ENCODE results near the gene CTNND2.

The CTNND2 gene

GRCh38 chr5:11385901-11386293 lies 518.3 kb downstream of the CTNND2 start:
- no peak for DNase-seq (ENCODE audit: low spot score)

- no peak for DNase-seq (ENCODE audit: low spot score)
Measured at GRCh38 chr5:11385251-11385900, 518.9 kb downstream of the CTNND2 start.

GRCh38 chr5:11384441-11385250 lies 519.6 kb downstream of the CTNND2 start:
- no peak for DNase-seq (ENCODE audit: low spot score)

GRCh38 chr5:11383506-11384095 lies 520.6 kb downstream of the CTNND2 start:
- no peak for DNase-seq (ENCODE audit: low spot score)

- DNase-seq (ENCODE audit: low spot score), result peak; percentile 26
Measured at GRCh38 chr5:11378461-11378860, 525.8 kb downstream of the CTNND2 start.

- DNase-seq (ENCODE audit: low spot score), result peak; percentile 17
Measured at GRCh38 chr5:11377896-11378295, 526.4 kb downstream of the CTNND2 start.

DNA sequence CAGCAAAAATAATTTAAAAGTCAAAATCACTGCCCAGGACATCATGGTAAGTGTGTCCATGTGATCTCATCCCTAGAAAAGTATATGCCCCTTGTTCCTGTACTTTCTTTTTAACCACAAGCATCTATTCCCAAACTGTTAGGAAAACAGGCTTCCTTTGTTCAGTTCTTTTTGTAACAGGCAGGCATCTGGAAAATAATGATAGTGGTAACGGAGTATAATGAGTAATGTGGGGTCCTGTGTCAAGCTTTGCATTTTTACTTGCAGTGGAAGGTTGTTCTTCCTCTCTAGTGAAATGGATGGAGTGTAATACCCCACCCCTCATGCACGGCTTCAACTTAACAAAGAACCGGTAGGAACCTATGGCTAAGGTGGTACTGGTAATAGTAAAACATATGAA lies 532.1 kb downstream of the CTNND2 start:
- DNase-seq (ENCODE audit: low spot score), result no peak

DNA sequence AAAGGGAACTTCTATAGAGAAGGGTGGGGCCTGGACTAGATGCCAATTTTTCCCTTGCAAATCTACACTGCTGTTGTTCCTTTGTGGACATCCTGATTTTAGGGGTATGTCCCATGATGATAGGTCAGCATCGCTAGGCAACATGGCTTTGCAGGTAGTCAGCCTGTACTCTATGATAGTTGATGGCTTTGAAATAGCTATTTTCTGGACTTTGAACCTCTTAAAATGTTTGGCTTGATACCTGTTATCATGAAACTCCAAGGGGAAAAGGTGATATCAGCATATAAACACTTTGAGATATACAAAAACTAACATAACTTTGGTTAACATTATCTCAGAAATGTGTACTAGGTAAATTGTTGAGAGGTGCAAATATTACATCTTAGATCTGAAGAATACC lies 533.2 kb downstream of the CTNND2 start:
- peak; percentile 33 for DNase-seq (ENCODE audit: low spot score)

GRCh38 chr5:11364531-11364930 lies 539.7 kb downstream of the CTNND2 start:
- no peak for DNase-seq (ENCODE audit: low spot score)

DNA sequence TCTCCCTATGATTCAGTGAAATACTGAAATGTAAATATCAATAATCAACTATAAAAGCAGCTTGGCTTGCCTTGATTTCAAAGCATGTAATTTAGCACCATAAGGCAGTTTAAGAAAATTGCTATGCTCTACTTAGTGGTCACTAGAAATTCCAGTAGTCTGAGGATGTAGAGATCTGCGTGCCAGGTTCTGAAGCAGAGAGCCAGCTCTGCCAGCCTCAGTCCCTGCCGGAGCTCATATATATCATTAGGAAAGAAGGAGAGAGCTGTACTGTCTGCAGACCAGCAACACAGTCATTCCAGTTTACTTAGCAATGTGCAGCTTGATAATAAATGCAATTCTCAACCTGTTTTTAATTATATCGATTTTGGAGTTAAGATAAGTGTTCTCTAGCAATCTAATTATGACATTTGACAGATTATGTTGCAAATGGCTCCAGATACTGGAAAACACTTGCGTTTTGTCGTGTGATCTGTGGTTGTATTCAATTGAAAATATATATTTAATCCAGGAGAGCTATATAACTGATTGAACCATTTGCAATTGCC lies 540.5 kb downstream of the CTNND2 start:
- DNase-seq (ENCODE audit: low spot score), result no peak

DNA sequence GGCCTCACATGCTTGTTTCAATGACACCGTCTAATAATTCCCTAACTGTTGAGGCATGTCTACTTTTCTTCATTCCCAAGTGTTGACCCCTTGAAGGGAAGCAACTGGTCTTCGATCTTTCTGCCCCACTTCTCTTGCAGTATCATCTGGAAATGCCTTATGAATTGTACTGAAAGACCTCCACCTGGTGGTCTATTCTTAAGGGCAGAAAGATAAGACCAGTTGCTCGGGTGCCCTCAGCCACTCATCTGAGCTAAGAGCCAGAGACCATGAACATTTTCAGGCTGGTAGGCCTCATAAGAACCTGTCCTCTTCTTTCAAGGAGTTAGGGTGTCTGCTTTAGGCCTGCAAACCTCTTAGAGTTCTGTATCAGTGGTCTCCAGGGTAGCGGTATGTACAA lies 542.5 kb downstream of the CTNND2 start:
- no peak for DNase-seq (ENCODE audit: low spot score)

- no peak for DNase-seq (ENCODE audit: low spot score)
Measured at GRCh38 chr5:11357928-11358327, 546.3 kb downstream of the CTNND2 start.

- DNase-seq (ENCODE audit: low spot score), result no peak
Measured at GRCh38 chr5:11355491-11355890, 548.8 kb downstream of the CTNND2 start.

DNA sequence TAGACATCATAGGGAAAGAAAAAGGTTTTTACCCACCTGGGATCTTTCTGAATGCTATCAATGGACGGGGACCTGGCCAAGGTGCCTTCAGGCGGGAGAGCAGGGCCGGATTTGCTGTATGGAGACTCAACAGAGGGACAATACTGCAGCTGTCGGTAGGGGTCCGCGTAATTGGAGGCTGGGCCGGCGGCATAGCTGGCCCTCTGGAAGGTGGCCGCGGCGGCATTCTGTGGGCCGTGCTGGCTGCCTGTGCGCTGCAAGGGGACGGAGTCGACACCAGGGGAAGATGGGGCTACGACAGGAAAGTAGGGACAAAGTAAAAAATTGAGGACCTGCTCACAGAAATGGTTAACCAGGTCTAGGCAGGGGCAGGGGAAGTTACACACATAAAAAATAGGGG lies 557.9 kb downstream of the CTNND2 start:
- no peak for DNase-seq (ENCODE audit: low spot score)

GRCh38 chr5:11335881-11336760 lies 568.1 kb downstream of the CTNND2 start:
- no peak for DNase-seq (ENCODE audit: low spot score)

DNA sequence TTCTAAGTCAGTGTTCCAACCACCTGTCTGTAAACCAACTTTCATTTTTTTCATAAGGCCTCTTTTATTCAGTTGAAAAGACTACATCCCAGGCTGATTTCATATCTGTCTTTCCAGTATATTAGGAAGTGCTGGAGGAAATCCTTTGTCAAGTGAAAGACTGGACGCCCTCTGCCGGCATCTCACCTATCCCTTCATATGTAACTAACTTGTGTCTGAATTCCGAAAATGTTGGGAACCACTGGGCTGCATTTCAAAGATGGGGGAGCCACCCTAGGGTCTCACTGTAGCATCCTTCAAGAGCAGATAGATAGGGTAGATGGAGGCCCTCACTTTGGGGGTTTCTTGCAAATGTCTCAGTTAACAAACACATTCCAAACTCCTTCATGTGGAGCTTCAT lies 569.8 kb downstream of the CTNND2 start:
- no peak for DNase-seq (ENCODE audit: low spot score)

GRCh38 chr5:11329679-11330078 lies 574.6 kb downstream of the CTNND2 start:
- no peak for DNase-seq (ENCODE audit: low spot score)

DNA sequence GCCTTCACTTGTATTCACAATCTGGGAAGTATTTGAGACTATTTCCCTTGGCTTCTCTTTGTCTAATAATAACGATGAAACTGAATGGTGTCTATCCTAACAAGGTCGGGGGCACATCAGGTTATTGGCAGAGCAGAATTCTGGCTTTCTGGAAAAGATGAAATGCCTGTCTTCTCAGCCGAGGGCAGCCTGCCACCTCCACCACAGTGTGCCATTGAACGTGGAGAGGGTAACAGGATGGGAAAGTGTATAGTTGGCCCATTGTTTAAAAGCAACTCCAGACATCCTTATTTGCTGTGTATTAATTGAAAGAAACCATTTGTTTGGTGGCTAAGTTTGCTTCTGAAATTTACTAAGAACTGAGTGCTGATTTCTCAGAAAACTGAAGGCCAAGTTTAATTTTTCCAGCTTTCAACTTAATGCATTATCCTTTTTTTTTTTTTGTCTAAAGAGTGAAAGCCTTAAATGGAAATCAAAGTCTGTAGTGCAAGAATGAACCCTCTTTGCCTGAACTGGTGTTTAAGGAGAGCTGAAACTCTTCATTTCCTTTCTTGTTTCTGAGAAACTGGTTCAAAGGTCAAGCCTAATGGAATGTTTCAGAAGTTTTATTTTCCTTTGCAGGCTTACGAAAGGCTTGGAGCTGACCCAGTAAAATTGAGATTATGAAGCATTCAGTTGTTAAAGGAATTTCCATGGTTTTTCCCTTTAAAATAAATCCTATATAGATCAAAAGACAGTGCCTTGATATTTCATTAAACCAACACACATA lies 579.5 kb downstream of the CTNND2 start:
- no peak for DNase-seq (ENCODE audit: low spot score)

DNA sequence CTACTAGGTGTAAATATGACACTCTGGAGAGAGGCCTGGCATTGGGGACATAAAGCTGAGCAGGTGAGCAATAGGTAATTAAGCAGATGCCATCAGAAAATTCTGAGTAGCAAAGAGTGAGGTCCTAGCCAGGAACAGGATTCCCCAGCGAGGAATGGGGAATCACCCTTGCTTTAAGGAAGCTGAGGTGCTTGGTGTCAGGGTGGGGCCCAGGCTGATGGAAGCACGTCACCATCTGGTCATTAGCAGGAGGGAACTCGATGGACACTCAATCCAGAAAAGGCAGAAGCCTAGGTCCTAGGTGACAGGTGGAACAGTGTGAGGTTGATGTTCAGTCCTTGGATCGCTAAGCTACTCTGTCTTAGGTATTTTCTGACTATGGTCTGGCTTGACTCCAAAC lies 580.5 kb downstream of the CTNND2 start:
- no peak for DNase-seq (ENCODE audit: low spot score)

DNA sequence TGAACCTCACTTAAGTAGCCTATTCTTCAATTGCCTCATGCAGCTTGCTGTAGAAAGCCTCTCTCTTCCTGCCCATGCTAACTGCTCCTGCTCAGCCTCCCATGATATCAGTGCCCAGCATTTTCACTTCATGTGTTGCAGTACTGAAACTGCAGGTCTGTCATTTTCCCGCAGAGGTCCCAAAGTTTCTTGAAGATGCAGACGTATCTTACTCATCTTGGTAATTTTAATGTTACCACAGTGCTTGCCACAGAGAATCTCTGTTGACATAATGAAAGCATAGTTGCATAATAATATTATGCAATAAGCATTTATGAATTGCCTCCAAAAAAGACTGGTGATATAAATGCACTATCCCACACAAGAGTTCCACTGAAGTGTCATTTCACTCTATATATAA lies 582.1 kb downstream of the CTNND2 start:
- no peak for DNase-seq (ENCODE audit: low spot score)
